GM12864 (cell line): ENCODE measurements around the gene GABARAPL1.
"Not testable (repeated sequence)": the region's sequence is repeated elsewhere in the genome, so short reads cannot be mapped to it uniquely, and the experiment has no call there.

Source experiments
- DNase-seq: peaks from one replicate; pipeline ENCODE4 v3.0.0-alpha.2; 2011; ENCODE audit warnings: low read depth
- H3K4me3 ChIP-seq: 2 replicates; pipeline ENCODE4 v1.5.1; 2011; ENCODE audit warnings: mild to moderate bottlenecking, low read depth, low read length, control low read depth
- CTCF ChIP-seq: IDR thresholded peaks from 2 replicates; pipeline ENCODE4 v1.5.1; 2011; ENCODE audit warnings: low read depth, mild to moderate bottlenecking, moderate library complexity, low read length, control low read depth, inconsistent platforms; ENCODE audit errors: missing control alignments

Gene GABARAPL1

DNA sequence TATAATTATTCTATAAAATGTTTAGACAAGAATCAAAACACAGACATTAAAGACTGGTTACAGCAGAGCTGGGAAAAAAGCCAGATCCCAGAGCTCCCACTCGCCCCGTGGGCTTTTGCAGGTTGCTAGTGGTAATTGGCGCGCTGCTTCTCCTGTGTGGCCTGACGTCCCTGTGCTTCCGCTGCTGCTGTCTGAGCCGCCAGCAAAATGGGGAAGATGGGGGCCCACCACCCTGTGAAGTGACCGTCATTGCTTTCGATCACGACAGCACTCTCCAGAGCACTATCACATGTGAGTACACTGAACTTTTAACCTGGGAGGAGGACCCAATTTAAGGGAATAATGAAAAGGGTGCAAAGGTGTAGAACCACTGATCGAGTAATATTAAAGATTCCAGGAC is 26.4 kb upstream of the GABARAPL1 start:
- no peak for TF ChIP-seq CTCF
- no peak for DNase-seq

DNA sequence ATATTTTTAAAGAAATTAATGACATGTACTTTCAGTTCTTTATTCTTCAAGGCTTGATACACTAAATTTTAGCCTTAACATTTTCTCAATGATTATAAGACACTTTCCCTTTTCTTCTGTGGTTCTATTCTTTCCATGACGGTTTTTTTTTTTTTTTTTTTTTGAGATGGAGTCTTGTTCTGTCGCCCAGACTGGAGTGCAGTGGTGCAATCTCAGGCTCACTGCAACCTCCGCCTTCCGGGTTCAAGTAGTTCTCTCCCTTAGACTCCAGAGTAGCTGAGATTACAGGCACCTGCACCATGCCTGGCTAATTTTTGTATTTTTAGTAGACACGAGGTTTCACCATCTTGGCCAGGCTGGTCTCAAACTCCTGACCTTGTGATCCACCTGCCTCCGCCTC is 25.7 kb upstream of the GABARAPL1 start:
- not testable (repeated sequence) for DNase-seq, H3K4me3 ChIP-seq

More for the DNA sequence above, 26.4 kb upstream of the GABARAPL1 start:
- no peak overlapping the region for H3K4me3 ChIP-seq

DNA sequence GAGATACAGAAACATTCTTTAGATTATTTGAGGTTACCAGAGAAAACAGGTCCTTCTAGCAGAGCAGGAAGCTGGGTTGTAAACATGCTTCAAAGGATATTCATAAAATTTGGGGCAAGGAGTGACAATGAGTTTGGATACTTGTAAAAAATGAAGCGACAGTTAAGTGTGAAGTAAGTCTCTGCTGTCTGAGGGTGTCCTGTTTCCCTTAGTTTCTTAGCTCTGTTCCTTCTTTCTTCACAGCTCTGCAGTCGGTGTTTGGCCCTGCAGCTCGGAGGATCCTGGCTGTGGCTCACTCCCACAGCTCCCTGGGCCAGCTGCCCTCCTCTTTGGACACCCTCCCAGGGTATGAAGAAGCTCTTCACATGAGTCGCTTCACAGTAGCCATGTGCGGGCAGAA is 23.0 kb upstream of the GABARAPL1 start:
- no peak for TF ChIP-seq CTCF
- no peak overlapping the region for H3K4me3 ChIP-seq
- DNase-seq = no peak

DNA sequence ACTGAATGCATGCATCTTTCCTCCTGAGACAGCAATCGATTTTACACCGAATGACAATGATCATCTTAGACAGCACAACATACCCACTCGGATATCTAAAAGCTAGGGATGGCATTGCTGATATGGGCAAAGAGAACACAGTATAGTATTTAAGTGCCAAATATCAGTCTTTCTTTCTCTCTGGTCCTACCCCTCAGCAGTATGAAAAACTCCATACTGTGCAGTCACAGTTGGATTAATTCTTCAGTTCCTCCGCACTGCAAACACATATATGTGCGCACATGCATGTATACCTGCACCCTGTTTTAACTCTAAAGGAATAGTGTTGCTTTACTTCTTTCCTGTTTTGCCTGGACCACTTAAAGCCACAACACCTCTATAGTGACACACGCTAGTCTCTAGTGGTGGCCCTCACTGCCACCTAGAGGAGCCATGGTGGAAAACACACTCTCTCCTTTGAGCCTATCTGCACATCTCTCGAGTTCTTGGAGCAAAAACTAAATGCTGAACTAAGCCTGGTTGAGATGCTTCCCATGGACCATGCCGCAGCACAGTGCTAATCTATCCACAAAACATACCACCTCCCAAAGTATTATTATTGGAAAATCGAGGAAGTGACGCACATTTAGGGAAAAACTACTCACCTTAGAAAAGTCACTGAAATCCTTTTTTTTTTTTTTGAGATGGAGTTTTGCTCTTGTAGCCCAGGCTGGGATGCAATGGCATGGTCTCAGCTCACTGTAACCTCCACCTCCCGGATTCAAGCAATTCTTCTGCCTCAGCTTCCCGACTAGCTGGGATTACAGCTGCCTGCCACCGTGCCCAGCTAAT is 21.9 kb upstream of the GABARAPL1 start:
- H3K4me3 ChIP-seq = no peak overlapping the region
- TF ChIP-seq CTCF = peak; percentile 90
- no peak for DNase-seq

- no peak overlapping the region for H3K4me3 ChIP-seq
- DNase-seq = no peak
- no peak for TF ChIP-seq CTCF
Observed at GRCh38 chr12:10191865-10192264, 20.8 kb upstream of the GABARAPL1 start.

DNA sequence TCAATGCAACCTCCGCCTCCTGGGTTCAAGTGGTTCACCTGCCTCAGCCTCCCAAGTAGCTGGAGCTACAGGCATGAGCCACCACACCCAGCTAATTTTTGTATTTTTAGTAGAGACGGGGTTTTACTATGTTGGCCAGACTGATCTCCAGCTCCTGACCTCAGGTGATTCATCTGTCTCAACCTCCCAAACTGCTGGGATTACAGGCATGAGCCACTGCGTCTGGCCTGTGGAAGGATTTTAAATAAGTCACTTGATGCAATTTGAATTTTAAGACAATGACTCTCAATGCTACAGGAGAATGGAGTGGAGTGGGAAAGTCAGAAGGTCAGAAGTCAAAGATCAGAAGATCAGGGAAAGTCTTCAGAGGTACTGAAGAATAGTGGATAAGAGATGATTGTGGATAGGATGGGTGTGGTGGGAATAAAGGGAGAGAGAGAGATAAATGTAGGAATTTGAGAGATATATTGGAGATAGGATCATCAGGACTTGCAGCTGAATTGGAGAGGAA is 18.5 kb upstream of the GABARAPL1 start:
- H3K4me3 ChIP-seq = no peak overlapping the region
- no peak for TF ChIP-seq CTCF
- no peak for DNase-seq

GRCh38 chr12:10196210-10196609 is 16.5 kb upstream of the GABARAPL1 start:
- no peak overlapping the region for H3K4me3 ChIP-seq
- DNase-seq = peak; percentile 25
- no peak for TF ChIP-seq CTCF
